Head of caudate nucleus (tissue), 42 donors: ENCODE results near the gene BUB3.
"Not testable (repeated sequence)": the region's sequence is repeated elsewhere in the genome, so short reads cannot be mapped to it uniquely, and the experiment has no call there.

ENCODE experiments used
- DNase-seq, 42 donors: peaks; one replicate each; pipeline versions ENCODE4 v3.0.0 to v3.0.0-alpha.2; 2020 to 2021; ENCODE audit warnings: mixed read lengths in 7 of 42
- intact Hi-C: fragments of 100-400 bp; cut with DNase I; formaldehyde crosslinking; loops from one replicate; pipeline ENCODE4 v1.15.0; 2022

Gene BUB3

GRCh38 chr10:123150271-123150985 is 3.8 kb upstream of the BUB3 start:
- intact Hi-C loops, result loop anchor here (10.0 kb wide), 1 partner anchor 144 kb away; no protein-coding TSS in a partner anchor
- DNase-seq, result no peak

GRCh38 chr10:123150986-123151736 is 3.0 kb upstream of the BUB3 start:
- no peak for DNase-seq
- intact Hi-C loops, result loop anchor here (10.0 kb wide), 1 partner anchor 144 kb away; no protein-coding TSS in a partner anchor

- intact Hi-C loops, result loop anchor here (10.0 kb wide), 1 partner anchor 143 kb away; no protein-coding TSS in a partner anchor
- no peak for DNase-seq
These were observed 2.5 kb upstream of the BUB3 start for GRCh38 chr10:123151737-123152135.

DNA sequence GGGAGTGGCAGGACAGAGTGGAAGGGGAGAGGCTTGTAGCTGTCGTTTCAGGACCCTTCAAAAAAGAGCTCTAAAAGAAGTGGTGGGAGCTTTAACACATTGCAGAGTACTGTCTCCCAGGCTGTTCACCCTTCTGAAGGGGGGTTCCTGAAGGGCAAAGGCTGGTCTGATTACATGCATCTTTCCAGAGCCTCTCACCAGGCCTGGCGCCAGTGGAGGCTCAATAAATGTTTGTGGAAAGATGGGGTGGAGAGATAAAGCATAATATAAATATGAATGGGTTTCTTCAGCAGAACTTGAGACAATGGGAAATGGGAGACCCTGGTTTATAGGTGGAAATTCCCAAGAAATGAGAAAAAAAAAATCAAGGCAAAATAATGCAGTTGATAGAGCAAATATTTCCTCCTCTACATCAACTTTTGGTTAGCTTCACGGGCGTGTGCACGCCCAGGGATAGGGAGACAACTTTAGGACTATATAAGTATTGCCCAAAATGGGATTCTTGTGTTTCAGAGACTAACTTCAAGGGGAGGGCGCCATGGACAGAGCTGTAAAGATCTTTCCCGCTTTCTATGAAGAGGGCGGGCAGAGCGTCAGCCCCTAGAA is 613 bp upstream of the BUB3 start:
- no peak for DNase-seq

GRCh38 chr10:123154711-123155505 is 706 bp downstream of the BUB3 start:
- DNase-seq, result peak in 38 of 42 donors; percentile 29 to 78 (median 62)
- intact Hi-C loops, result loop anchor here (10.0 kb wide), 1 partner anchor 140 kb away; no protein-coding TSS in a partner anchor

More for the DNA sequence above, 613 bp upstream of the BUB3 start:
- intact Hi-C loops, result loop anchor here (10.0 kb wide), 1 partner anchor 141 kb away; no protein-coding TSS in a partner anchor

- intact Hi-C loops, result loop anchor here (10.0 kb wide), 1 partner anchor 139 kb away; no protein-coding TSS in a partner anchor
- no peak for DNase-seq
These were observed 1.9 kb downstream of the BUB3 start for GRCh38 chr10:123156078-123156477.

DNA sequence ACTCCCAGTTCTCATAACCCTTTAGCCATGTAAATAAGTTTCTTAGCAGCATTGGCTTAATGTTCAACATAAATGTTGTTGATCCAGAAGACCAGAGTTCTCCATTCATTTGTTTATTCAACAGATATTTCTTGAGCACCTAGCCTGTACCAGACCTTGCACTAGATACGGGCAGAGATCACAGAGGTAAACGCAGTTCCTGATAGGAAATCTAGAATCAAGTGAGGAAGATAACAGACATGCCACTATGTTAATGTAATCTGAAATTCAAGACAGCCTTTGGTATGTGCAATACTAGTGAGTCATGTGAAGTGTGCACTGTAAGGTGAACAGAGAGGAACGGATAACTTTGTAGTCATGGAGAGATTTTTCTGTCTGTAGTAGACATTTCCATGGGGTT is 3.0 kb downstream of the BUB3 start:
- intact Hi-C loops, result loop anchor here (10.0 kb wide), 1 partner anchor 138 kb away; no protein-coding TSS in a partner anchor
- DNase-seq, result no peak

GRCh38 chr10:123158682-123159081 is 4.5 kb downstream of the BUB3 start:
- no peak for DNase-seq
- intact Hi-C loops, result loop anchor here (10.0 kb wide), 1 partner anchor 136 kb away; no protein-coding TSS in a partner anchor

GRCh38 chr10:123160311-123160980 is 6.2 kb downstream of the BUB3 start:
- intact Hi-C loops, result no loop called here
- DNase-seq, result no peak

- no peak for DNase-seq
- intact Hi-C loops, result no loop called here
These were observed 10.1 kb downstream of the BUB3 start for GRCh38 chr10:123164319-123164718.

GRCh38 chr10:123165445-123166072 is 11.4 kb downstream of the BUB3 start:
- intact Hi-C loops, result no loop called here
- DNase-seq, result no peak

DNA sequence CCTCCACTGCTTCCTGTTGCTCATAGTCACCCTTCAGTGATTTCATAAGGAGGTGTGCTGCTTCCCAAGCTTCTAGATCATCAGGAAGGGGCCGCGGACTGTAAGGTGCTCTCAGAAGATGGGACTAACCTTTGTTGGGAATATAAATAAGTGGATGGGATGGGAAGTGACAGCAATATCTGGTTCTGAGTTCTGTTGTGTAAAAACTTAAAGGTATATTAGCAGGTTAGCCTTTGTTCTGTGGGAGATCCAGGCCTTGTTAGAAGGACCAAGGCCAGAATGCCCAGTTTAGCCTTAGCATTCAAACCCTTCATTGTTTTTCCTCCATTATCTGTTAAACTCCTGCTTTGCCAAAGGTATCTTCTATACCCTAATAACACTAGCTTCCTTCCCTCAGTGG is 12.4 kb downstream of the BUB3 start:
- intact Hi-C loops, result no loop called here
- DNase-seq, result no peak

GRCh38 chr10:123170961-123171360 is 16.8 kb downstream of the BUB3 start:
- no peak for DNase-seq
- intact Hi-C loops, result no loop called here

- intact Hi-C loops, DNase-seq: not testable (repeated sequence)
These were observed 17.4 kb downstream of the BUB3 start for GRCh38 chr10:123171616-123172015.

- intact Hi-C loops, result no loop called here
These were observed 21.5 kb downstream of the BUB3 start for GRCh38 chr10:123175389-123176387.

DNA sequence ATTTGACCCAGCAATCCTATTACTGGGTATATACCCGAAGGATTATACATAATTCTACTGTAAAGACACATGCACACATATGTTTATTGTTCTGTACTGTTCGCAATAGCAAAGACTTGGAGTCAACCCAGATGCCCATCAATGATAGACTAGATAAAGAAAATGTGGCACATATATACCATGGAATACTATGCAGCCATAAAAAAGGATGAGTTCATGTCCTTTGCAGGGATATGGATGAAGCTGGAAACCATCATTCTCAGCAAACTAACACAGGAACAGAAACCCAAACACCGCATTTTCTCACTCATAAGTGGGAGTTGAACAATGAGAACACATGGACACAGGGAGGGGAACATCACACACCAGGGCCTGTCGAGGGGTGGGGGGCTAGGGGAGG is 24.2 kb downstream of the BUB3 start:
- intact Hi-C loops, DNase-seq: not testable (repeated sequence)

More at GRCh38 chr10:123175389-123176387, 21.5 kb downstream of the BUB3 start:
- no peak for DNase-seq
